SK-N-SH (cell line): Measurements from ENCODE around the gene ZNF888. TPM values are rescaled to one million over a fixed set of nuclear protein-coding genes. Genes with fewer than 3 reads are reported as not detected.

Source experiments
- CTCF ChIA-PET: fragments of 300-600, 350-600 bp; formaldehyde crosslinking; extraction: SDS; loops from one replicate; lab custom pipeline; 2021; lab: Yijun Ruan, JAX
- POLR2A ChIA-PET: fragments of 350-600 bp; sonication (Branson Sonifier 250); formaldehyde crosslinking; extraction: SDS; loops from one replicate; lab custom pipeline; 2020; ENCODE audit warnings: antibody characterized with exemption, inconsistent platforms; lab: Yijun Ruan, JAX
- DNase-seq: peaks from one replicate; pipeline ENCODE4 v3.0.0; 2012
- H2AFZ ChIP-seq: fragments of 200-600 bp; sonication (generic); 2 replicates; pipeline ENCODE4 v1.8.1; 2016; ENCODE audit warnings: antibody characterized with exemption, mild to moderate bottlenecking, low read depth
- H3F3A ChIP-seq: fragments of 200-600 bp; sonication (generic); replicated peaks from 2 replicates; pipeline ENCODE3; 2016; ENCODE audit warnings: antibody characterized with exemption, mild to moderate bottlenecking; ENCODE audit not compliant: insufficient read depth
- H3K27ac ChIP-seq, 2 experiments: fragments of 200-500 bp in 1 of 2; fragments of 200-600 bp in 1 of 2; sonication (Bioruptor generic) in 1 of 2; sonication (generic), shearing (Covaris generic) in 1 of 2; 2 replicates each; pipeline versions ENCODE4 v1.5.1 to v1.6.1; 2014 to 2016; ENCODE audit warnings: low read depth in 2 of 2, inconsistent platforms in 1 of 2, low read length in 1 of 2, mild to moderate bottlenecking in 1 of 2, mixed read lengths in 1 of 2
- H3K27me3 ChIP-seq: fragments of 200-600 bp; sonication (generic), shearing (Covaris generic); 2 replicates; pipeline ENCODE4 v1.6.1; 2016; ENCODE audit warnings: mixed run types; ENCODE audit not compliant: insufficient read depth
- H3K36me3 ChIP-seq, 2 experiments: fragments of 200-500 bp in 1 of 2; fragments of 200-600 bp in 1 of 2; sonication (Bioruptor generic) in 1 of 2; sonication (generic) in 1 of 2; replicated peaks in 1 of 2; 2 replicates each; pipeline versions ENCODE3 to v1.5.1; 2014 to 2016; ENCODE audit warnings: low read length in 1 of 2, mild to moderate bottlenecking in 1 of 2; ENCODE audit not compliant: insufficient read depth in 2 of 2, control insufficient read depth in 1 of 2
- H3K4me1 ChIP-seq, 2 experiments: fragments of 200-500 bp in 1 of 2; fragments of 200-600 bp in 1 of 2; sonication (Bioruptor generic) in 1 of 2; sonication (generic), shearing (Covaris generic) in 1 of 2; 2 replicates each; pipeline versions ENCODE4 v1.5.1 to v1.6.1; 2014 to 2016; ENCODE audit warnings: low read depth in 1 of 2, low read length in 1 of 2, mixed run types in 1 of 2; ENCODE audit not compliant: insufficient read depth in 2 of 2, control insufficient read depth in 1 of 2
- H3K4me2 ChIP-seq: fragments of 200-600 bp; sonication (generic), shearing (Covaris generic); 2 replicates; pipeline ENCODE4 v1.6.1; 2017; ENCODE audit warnings: mixed run types
- H3K4me3 ChIP-seq, 2 experiments: fragments of 200-500 bp in 1 of 2; fragments of 200-600 bp in 1 of 2; sonication (Bioruptor generic) in 1 of 2; sonication (generic), shearing (Covaris generic) in 1 of 2; 2 replicates each; pipeline versions ENCODE4 v1.5.1 to v1.8.1; 2014 to 2016; ENCODE audit warnings: low read depth in 2 of 2, inconsistent platforms in 1 of 2, low read length in 1 of 2, mild to moderate bottlenecking in 1 of 2, mixed read lengths in 1 of 2, moderate library complexity in 1 of 2
- H3K79me2 ChIP-seq: fragments of 200-600 bp; sonication (generic); 2 replicates; pipeline ENCODE4 v1.8.1; 2017; ENCODE audit warnings: mild to moderate bottlenecking; ENCODE audit not compliant: insufficient read depth
- H3K9ac ChIP-seq: fragments of 200-600 bp; sonication (generic); 2 replicates; pipeline ENCODE4 v1.6.1; 2017; ENCODE audit warnings: mixed run types
- H3K9me2 ChIP-seq: fragments of 200-600 bp; sonication (generic); 2 replicates; pipeline ENCODE4 v1.6.1; 2017; ENCODE audit warnings: mixed run types
- H3K9me3 ChIP-seq: fragments of 200-600 bp; sonication (generic); 2 replicates; pipeline ENCODE4 v1.6.1; 2017; ENCODE audit warnings: mixed run types, mild to moderate bottlenecking, moderate library complexity
- H4K20me1 ChIP-seq: fragments of 200-600 bp; sonication (generic); 2 replicates; pipeline ENCODE4 v1.6.1; 2017; ENCODE audit warnings: mild to moderate bottlenecking, mixed run types; ENCODE audit not compliant: insufficient read depth
- CHD2 ChIP-seq: fragments of 150-350 bp; IDR thresholded peaks from 2 replicates; pipeline ENCODE4 v1.6.1; 2018; ENCODE audit warnings: low read length; ENCODE audit not compliant: partially characterized antibody
- ELF1 ChIP-seq: IDR thresholded peaks from 2 replicates; pipeline ENCODE4 v1.4.0; 2012
- EZH2phosphoT487 ChIP-seq: fragments of 200-600 bp; sonication (generic); IDR thresholded peaks from 2 replicates; pipeline ENCODE4 v1.6.1; 2017; ENCODE audit warnings: low read depth, mixed run types, mild to moderate bottlenecking, antibody characterized with exemption, moderate library complexity, borderline replicate concordance
- FOXM1 ChIP-seq: IDR thresholded peaks from 2 replicates; pipeline ENCODE4 v1.4.0; 2012; ENCODE audit warnings: low read depth, mild to moderate bottlenecking
- GABPA ChIP-seq: IDR thresholded peaks from 2 replicates; pipeline ENCODE4 v1.4.0; 2012; ENCODE audit warnings: low read depth, mild to moderate bottlenecking
- MEF2A ChIP-seq: IDR thresholded peaks from 2 replicates; pipeline ENCODE4 v1.4.0; 2012; ENCODE audit warnings: low read depth, borderline replicate concordance
- NRF1 ChIP-seq: IDR thresholded peaks from 2 replicates; pipeline ENCODE4 v1.6.1; 2012; ENCODE audit warnings: low read depth, mild to moderate bottlenecking, low read length
- RAD21 ChIP-seq: IDR thresholded peaks from 2 replicates; pipeline ENCODE4 v1.6.1; 2012; ENCODE audit warnings: mild to moderate bottlenecking, low read length
- SIN3A ChIP-seq: IDR thresholded peaks from 2 replicates; pipeline ENCODE4 v1.6.1; 2012; ENCODE audit warnings: low read depth, mild to moderate bottlenecking, low read length, moderate library complexity, borderline replicate concordance
- SMC3 ChIP-seq: IDR thresholded peaks from 2 replicates; pipeline ENCODE4 v1.6.1; 2012; ENCODE audit warnings: low read depth, low read length, improper control_type of control experiment
- TAF1 ChIP-seq: IDR thresholded peaks from 2 replicates; pipeline ENCODE4 v1.6.1; 2012; ENCODE audit warnings: low read depth, mild to moderate bottlenecking, low read length, moderate library complexity, borderline replicate concordance
- TCF12 ChIP-seq: IDR thresholded peaks from 2 replicates; pipeline ENCODE4 v1.4.0; 2012
- YY1 ChIP-seq: IDR thresholded peaks from 2 replicates; pipeline ENCODE4 v1.4.0; 2012; ENCODE audit warnings: low read depth, mild to moderate bottlenecking
- WGBS: methylation state at CpG from one replicate; pipeline ENCODE4 v1.1.6; 2017; ENCODE audit warnings: low lambda C conversion rate; 5-methylcytosine and 5-hydroxymethylcytosine counted together
- polyA plus RNA-seq, 3 experiments: library from polyadenylated mRNA; depleted of rRNA; stranded (reverse); fragments of >200 nt; gene quantifications; 2 replicates each; pipeline ENCODE4 v1.2.3, GENCODE V29; 2012
- TF ChIP-seq, protein P1 (sequence below): fragments of 200-600 bp; sonication (generic); IDR thresholded peaks from 2 replicates; pipeline ENCODE4 v1.6.1; 2017; ENCODE audit warnings: antibody characterized with exemption, mild to moderate bottlenecking, moderate library complexity
- TF ChIP-seq, protein P2 (sequence below): IDR thresholded peaks from 2 replicates; pipeline ENCODE4 v1.6.1; 2012; ENCODE audit warnings: mild to moderate bottlenecking, low read depth, low read length, moderate library complexity
- TF ChIP-seq, protein P3 (sequence below): IDR thresholded peaks from 2 replicates; pipeline ENCODE4; 2012

Gene ZNF888
- polyA plus RNA-seq, 1 of the 3 experiments (the other 2 are of a cell fraction), result 0.46 TPM

DNA sequence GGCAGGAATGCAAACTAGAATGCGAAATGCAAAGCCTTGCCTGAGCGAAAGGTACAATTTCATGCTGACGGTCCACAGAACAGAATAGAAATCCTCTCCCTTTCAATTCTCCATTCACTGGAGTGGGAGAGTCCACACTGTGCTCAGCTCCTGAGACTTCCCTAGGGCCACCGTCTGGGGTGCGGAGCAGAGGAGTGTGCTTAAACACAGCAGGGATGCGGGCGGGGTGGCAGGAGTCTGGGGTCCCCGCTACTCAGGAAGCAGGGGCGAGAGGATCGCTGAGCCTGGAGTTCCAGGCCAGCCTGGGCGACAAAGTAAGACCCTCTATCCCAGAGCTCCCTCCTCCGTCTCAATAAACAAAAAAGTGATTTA lies 40.0 kb upstream of the ZNF888 start:
- H3K27me3 ChIP-seq, result no peaks in the 10 kb centered on the region
- H3K27ac ChIP-seq, result peak overlapping the region; percentile 43 to 84; a peak in 3 of 4 replicates
- peaks cover 5% of the 10 kb centered on the region in 2 experiments; a peak in 3 of 4 replicates for H3K4me1 ChIP-seq
- no peak for TF ChIP-seq CHD2
- TF ChIP-seq RAD21, result peak; percentile 35; the same call in 1 of the 2 replicates
- no peak for TF ChIP-seq SIN3A
- TF ChIP-seq EZH2phosphoT487, result no peak
- no peak for TF ChIP-seq YY1
- TF ChIP-seq, protein P1, sequence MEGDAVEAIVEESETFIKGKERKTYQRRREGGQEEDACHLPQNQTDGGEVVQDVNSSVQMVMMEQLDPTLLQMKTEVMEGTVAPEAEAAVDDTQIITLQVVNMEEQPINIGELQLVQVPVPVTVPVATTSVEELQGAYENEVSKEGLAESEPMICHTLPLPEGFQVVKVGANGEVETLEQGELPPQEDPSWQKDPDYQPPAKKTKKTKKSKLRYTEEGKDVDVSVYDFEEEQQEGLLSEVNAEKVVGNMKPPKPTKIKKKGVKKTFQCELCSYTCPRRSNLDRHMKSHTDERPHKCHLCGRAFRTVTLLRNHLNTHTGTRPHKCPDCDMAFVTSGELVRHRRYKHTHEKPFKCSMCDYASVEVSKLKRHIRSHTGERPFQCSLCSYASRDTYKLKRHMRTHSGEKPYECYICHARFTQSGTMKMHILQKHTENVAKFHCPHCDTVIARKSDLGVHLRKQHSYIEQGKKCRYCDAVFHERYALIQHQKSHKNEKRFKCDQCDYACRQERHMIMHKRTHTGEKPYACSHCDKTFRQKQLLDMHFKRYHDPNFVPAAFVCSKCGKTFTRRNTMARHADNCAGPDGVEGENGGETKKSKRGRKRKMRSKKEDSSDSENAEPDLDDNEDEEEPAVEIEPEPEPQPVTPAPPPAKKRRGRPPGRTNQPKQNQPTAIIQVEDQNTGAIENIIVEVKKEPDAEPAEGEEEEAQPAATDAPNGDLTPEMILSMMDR, result no peak
- TF ChIP-seq SMC3, result no peak
- TF ChIP-seq, all 33 proteins: peak for 1
- 2% methylated on average over 12 of the region's 12 CpGs for WGBS
- no peaks in the 10 kb centered on the region for H4K20me1 ChIP-seq
- H2AFZ ChIP-seq, result peak overlapping the region; percentile 93
- H3F3A ChIP-seq, result no peaks in the 10 kb centered on the region
- peak; percentile 53 for DNase-seq
- peak overlapping the region; percentile 70 to 78 for H3K4me3 ChIP-seq
- no peaks in the 10 kb centered on the region for H3K9me2 ChIP-seq
- H3K79me2 ChIP-seq, result peaks cover 35% of the 10 kb centered on the region
- ChIA-PET POLR2A (interaction anchor here (0.6 kb wide), 1 partner anchor 228 kb away, joined by 3 read pairs; no protein-coding TSS in a partner anchor), CTCF (interaction anchor here (1.1 to 2.0 kb wide), 2 partner anchors 11 to 31 kb away, joined by 4 to 6 read pairs; no protein-coding TSS in a partner anchor)
- H3K9me3 ChIP-seq, result no peaks in the 10 kb centered on the region
- peak overlapping the region; percentile 89 for H3K4me2 ChIP-seq
- peak overlapping the region; percentile 67 for H3K9ac ChIP-seq
- peaks cover 0 to 5% of the 10 kb centered on the region in 2 experiments for H3K36me3 ChIP-seq

DNA sequence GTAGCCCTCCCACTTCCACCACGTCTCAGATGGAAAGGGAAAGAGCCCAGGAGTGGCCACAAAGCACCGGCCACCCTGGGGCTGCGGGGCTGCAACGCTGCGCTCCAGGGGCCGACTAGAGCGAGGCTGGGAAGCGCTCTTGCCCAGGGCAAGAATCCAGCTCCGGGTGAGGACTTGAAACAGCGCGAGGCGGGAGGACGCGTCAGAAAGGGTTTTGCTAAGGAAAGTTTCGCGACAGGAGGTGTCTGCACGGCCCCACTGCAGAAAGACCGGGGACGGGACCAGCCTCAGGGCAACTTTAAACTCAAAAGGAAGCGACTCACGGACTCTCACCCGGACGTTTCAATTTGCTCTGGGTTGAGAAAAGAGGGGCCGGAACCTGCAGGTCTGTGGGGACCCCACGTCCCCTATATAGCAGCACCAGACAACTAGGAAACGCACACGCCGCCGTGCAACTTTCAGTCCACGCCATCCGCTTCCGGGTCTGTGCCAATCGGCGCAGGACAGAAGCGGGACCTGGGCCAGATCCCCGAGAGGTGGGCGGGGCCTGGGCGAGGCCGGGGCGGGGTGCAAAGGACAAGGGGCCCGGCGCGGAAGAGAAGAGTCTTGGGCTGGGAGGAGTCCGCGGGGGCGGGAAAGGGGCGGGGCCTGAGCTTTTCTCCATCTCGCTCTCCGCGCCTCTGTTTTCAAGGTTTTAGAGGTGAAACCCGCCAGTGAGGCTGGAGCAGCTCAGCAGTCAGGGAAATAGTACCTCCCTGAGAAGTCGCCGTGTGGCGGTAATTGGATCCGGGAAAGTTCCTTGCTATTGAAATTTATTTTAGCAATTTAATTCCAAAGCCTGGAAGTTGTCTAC lies 39.4 kb upstream of the ZNF888 start, which contains the start of gene ZNF816:
TSS of gene ZNF816 (minus strand) at position 488 of the 853 bp plus-strand sequence. CDS start 6,792 bp downstream, outside the sequence.
- ChIA-PET POLR2A (interaction anchor here (0.6 kb wide), 1 partner anchor 227 kb away, joined by 3 read pairs; no protein-coding TSS in a partner anchor), CTCF (interaction anchor here (1.1 to 2.0 kb wide), 2 partner anchors 11 to 31 kb away, joined by 4 to 6 read pairs; no protein-coding TSS in a partner anchor)
- TF ChIP-seq, protein P2, sequence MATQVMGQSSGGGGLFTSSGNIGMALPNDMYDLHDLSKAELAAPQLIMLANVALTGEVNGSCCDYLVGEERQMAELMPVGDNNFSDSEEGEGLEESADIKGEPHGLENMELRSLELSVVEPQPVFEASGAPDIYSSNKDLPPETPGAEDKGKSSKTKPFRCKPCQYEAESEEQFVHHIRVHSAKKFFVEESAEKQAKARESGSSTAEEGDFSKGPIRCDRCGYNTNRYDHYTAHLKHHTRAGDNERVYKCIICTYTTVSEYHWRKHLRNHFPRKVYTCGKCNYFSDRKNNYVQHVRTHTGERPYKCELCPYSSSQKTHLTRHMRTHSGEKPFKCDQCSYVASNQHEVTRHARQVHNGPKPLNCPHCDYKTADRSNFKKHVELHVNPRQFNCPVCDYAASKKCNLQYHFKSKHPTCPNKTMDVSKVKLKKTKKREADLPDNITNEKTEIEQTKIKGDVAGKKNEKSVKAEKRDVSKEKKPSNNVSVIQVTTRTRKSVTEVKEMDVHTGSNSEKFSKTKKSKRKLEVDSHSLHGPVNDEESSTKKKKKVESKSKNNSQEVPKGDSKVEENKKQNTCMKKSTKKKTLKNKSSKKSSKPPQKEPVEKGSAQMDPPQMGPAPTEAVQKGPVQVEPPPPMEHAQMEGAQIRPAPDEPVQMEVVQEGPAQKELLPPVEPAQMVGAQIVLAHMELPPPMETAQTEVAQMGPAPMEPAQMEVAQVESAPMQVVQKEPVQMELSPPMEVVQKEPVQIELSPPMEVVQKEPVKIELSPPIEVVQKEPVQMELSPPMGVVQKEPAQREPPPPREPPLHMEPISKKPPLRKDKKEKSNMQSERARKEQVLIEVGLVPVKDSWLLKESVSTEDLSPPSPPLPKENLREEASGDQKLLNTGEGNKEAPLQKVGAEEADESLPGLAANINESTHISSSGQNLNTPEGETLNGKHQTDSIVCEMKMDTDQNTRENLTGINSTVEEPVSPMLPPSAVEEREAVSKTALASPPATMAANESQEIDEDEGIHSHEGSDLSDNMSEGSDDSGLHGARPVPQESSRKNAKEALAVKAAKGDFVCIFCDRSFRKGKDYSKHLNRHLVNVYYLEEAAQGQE, result no peak
- TF ChIP-seq GABPA (peak; percentile 71), EZH2phosphoT487 (no peak), ELF1 (peak; percentile 89), NRF1 (peak; percentile 48; the same call in 1 of the 2 replicates), SIN3A (peak; percentile 75), SMC3 (0 out of 2 replicates have a peak, but pooled peaks have one; percentile 5), TAF1 (peak; percentile 61), MEF2A (no peak), CHD2 (peak; percentile 2), FOXM1 (no peak), TCF12 (no peak)
- TF ChIP-seq, protein P3, sequence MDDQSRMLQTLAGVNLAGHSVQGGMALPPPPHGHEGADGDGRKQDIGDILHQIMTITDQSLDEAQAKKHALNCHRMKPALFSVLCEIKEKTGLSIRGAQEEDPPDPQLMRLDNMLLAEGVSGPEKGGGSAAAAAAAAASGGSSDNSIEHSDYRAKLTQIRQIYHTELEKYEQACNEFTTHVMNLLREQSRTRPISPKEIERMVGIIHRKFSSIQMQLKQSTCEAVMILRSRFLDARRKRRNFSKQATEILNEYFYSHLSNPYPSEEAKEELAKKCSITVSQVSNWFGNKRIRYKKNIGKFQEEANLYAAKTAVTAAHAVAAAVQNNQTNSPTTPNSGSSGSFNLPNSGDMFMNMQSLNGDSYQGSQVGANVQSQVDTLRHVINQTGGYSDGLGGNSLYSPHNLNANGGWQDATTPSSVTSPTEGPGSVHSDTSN, result no peak

More for the DNA sequence above, 39.4 kb upstream of the ZNF888 start, which contains the start of gene ZNF816:
- H3F3A ChIP-seq, result no peaks in the 10 kb centered on the region
- peaks cover 0 to 5% of the 10 kb centered on the region in 2 experiments for H3K36me3 ChIP-seq
- peak within 1 kb of the TSS; percentile 74 for H3K9ac ChIP-seq
- DNase-seq, result peak; percentile 97
- H3K9me2 ChIP-seq, result no peaks in the 10 kb centered on the region
- H3K79me2 ChIP-seq, result peaks cover 37% of the 10 kb centered on the region
- H3K4me3 ChIP-seq, result peak within 1 kb of the TSS; percentile 70 to 78
- peak within 1 kb of the TSS; percentile 96 for H2AFZ ChIP-seq
- H3K27me3 ChIP-seq, result no peaks in the 10 kb centered on the region
- H3K27ac ChIP-seq, result peak within 1 kb of the TSS; percentile 62 to 84
- peak within 1 kb of the TSS; percentile 89 for H3K4me2 ChIP-seq
- no peaks in the 10 kb centered on the region for H3K9me3 ChIP-seq
- H3K4me1 ChIP-seq, result peaks cover 5% of the 10 kb centered on the region in 2 experiments; a peak in 3 of 4 replicates
- no peaks in the 10 kb centered on the region for H4K20me1 ChIP-seq
- under 1% methylated on average over 49 of the region's 55 CpGs for WGBS
